GM23248 (cell line): ENCODE data around the gene LRRC74A.

Source experiments
- EZH2 ChIP-seq: fragments of 200-600 bp; sonication (generic); IDR thresholded peaks from 2 replicates; pipeline ENCODE4 v1.6.1; 2018; ENCODE audit warnings: antibody characterized with exemption, mild to moderate bottlenecking; ENCODE audit not compliant: insufficient read depth, poor library complexity, severe bottlenecking
- EZH2phosphoT487 ChIP-seq: fragments of 200-600 bp; sonication (generic); IDR thresholded peaks from 2 replicates; pipeline ENCODE4 v1.6.1; 2018; ENCODE audit warnings: antibody characterized with exemption, moderate library complexity, mild to moderate bottlenecking, low read depth; ENCODE audit not compliant: insufficient read depth

- TF ChIP-seq EZH2 (no peak), EZH2phosphoT487 (no peak)
These were observed 41.3 kb upstream of the LRRC74A start for GRCh38 chr14:76784881-76785280.
